ENCODE data around the gene DYNLT4.

DNA sequence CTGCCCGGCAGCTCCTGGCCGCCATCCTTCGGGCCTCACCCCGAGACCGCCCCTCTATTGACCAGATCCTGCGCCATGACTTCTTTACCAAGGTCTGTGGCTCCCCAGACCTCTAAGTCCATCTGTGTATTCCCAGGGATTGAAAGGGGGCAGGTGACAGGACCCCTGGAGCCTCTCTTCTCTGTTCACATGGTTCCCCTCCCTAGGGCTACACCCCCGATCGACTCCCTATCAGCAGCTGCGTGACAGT lies 4.2 kb downstream of the DYNLT4 start:
- TF ChIP-seq, protein P1, sequence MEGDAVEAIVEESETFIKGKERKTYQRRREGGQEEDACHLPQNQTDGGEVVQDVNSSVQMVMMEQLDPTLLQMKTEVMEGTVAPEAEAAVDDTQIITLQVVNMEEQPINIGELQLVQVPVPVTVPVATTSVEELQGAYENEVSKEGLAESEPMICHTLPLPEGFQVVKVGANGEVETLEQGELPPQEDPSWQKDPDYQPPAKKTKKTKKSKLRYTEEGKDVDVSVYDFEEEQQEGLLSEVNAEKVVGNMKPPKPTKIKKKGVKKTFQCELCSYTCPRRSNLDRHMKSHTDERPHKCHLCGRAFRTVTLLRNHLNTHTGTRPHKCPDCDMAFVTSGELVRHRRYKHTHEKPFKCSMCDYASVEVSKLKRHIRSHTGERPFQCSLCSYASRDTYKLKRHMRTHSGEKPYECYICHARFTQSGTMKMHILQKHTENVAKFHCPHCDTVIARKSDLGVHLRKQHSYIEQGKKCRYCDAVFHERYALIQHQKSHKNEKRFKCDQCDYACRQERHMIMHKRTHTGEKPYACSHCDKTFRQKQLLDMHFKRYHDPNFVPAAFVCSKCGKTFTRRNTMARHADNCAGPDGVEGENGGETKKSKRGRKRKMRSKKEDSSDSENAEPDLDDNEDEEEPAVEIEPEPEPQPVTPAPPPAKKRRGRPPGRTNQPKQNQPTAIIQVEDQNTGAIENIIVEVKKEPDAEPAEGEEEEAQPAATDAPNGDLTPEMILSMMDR (IDR thresholded peaks at IDR 0.05): no peak
- TF ChIP-seq POLR2A (IDR thresholded peaks at IDR 0.05): no peak

Data from thyroid gland (tissue), 4 donors.